Endothelial cell of umbilical vein (primary cell): ENCODE results near the gene ZNF764. TPM values are rescaled to one million over a fixed set of nuclear protein-coding genes. Genes with fewer than 3 reads are reported as not detected.

ENCODE experiments used
- BruUV-seq: library from RNA; stranded (reverse); fragments of 400-500 nt; replicated peaks from 2 replicates; lab custom pipeline; 2021; lab: Mats Ljungman, UMichigan
- CTCF ChIA-PET: fragments of 300-600, 350-600 bp; sonication (Branson Sonifier 250); formaldehyde crosslinking; loops from one replicate; lab custom pipeline; 2021; ENCODE audit warnings: antibody characterized with exemption, inconsistent platforms; lab: Charles Lee
- POLR2A ChIA-PET: fragments of 300-600, 350-600 bp; sonication (Branson Sonifier 250); formaldehyde crosslinking; loops from one replicate; lab custom pipeline; 2021; ENCODE audit warnings: antibody characterized with exemption, inconsistent platforms; lab: Charles Lee
- DNase-seq: peaks from one replicate; pipeline ENCODE4 v3.0.0-alpha.2; 2011; ENCODE audit warnings: low read depth, low spot score
- FAIRE-seq: peaks from 2 replicates; lab custom pipeline; 2011; peaks lifted over from hg19 to GRCh38; lab: Jason Lieb, UNC
- H2AFZ ChIP-seq: 2 replicates; pipeline ENCODE4 v1.6.0; 2012; ENCODE audit warnings: low read depth, low read length, control low read depth, inconsistent platforms
- H3K27ac ChIP-seq: 2 replicates; pipeline ENCODE4 v1.5.1; 2011; ENCODE audit warnings: low read depth, mild to moderate bottlenecking, control low read depth, low read length, moderate library complexity; ENCODE audit not compliant: insufficient read depth
- H3K27me3 ChIP-seq, 2 experiments: 2 replicates each; pipeline versions ENCODE4 v1.6.0 to v1.6.1; 2011; ENCODE audit warnings: low read length in 2 of 2, mixed read lengths in 1 of 2; ENCODE audit not compliant: control insufficient read depth in 2 of 2, insufficient read depth in 2 of 2
- H3K36me3 ChIP-seq, 2 experiments: 2 replicates in 1 of 2; 3 replicates in 1 of 2; pipeline ENCODE4 v1.5.1; 2011; ENCODE audit warnings: low read length in 2 of 2, mild to moderate bottlenecking in 1 of 2, moderate library complexity in 1 of 2; ENCODE audit not compliant: control insufficient read depth in 2 of 2, insufficient read depth in 2 of 2; ENCODE audit errors: extremely low read depth in 1 of 2
- H3K4me1 ChIP-seq: 3 replicates; pipeline ENCODE4 v1.5.1; 2011; ENCODE audit warnings: mild to moderate bottlenecking, low read length; ENCODE audit not compliant: control insufficient read depth, insufficient read depth; ENCODE audit errors: extremely low read depth
- H3K4me2 ChIP-seq: 2 replicates; pipeline ENCODE4 v1.6.1; 2011; ENCODE audit warnings: low read length, control low read depth, mixed read lengths; ENCODE audit not compliant: insufficient read depth
- H3K4me3 ChIP-seq, 3 experiments: fragments of 200-600 bp in 1 of 3; sonication (generic), shearing (Covaris generic) in 1 of 3; replicated peaks in 1 of 3; 2 replicates each; pipeline ENCODE4 v1.5.1; 2011 to 2016; ENCODE audit warnings: control low read depth in 3 of 3, low read length in 3 of 3, mild to moderate bottlenecking in 2 of 3, inconsistent platforms in 1 of 3, low read depth in 1 of 3, moderate library complexity in 1 of 3; ENCODE audit not compliant: insufficient read depth in 1 of 3
- H3K79me2 ChIP-seq: 2 replicates; pipeline ENCODE4 v1.6.0; 2012; ENCODE audit warnings: low read length, inconsistent platforms; ENCODE audit not compliant: control insufficient read depth, insufficient read depth
- H3K9ac ChIP-seq: replicated peaks from 2 replicates; pipeline ENCODE3; 2011; ENCODE audit warnings: low read length, control low read depth; ENCODE audit not compliant: insufficient read depth; ENCODE audit errors: extremely low read depth
- H3K9me1 ChIP-seq: replicated peaks from 3 replicates; pipeline ENCODE4 v1.6.0; 2011; ENCODE audit warnings: mild to moderate bottlenecking, low read length; ENCODE audit not compliant: control insufficient read depth, insufficient read depth; ENCODE audit errors: extremely low read depth
- H3K9me3 ChIP-seq: replicated peaks from 2 replicates; pipeline ENCODE4 v1.5.1; 2012; ENCODE audit warnings: low read length, inconsistent platforms; ENCODE audit not compliant: control insufficient read depth, insufficient read depth
- H4K20me1 ChIP-seq: replicated peaks from 2 replicates; pipeline ENCODE3; 2011; ENCODE audit warnings: mild to moderate bottlenecking, low read length; ENCODE audit not compliant: control insufficient read depth, insufficient read depth; ENCODE audit errors: extremely low read depth
- CTCF ChIP-seq, 2 donors: IDR thresholded peaks; 1 replicate in 1 of 2; 2 replicates in 1 of 2; pipeline ENCODE4 v1.5.1; 2011; ENCODE audit warnings: low read length in 2 of 2, mild to moderate bottlenecking in 2 of 2, moderate library complexity in 2 of 2, control low read depth in 1 of 2, inconsistent platforms in 1 of 2, low read depth in 1 of 2; ENCODE audit not compliant: insufficient read depth in 1 of 2; ENCODE audit errors: extremely low read depth in 1 of 2
- EZH2 ChIP-seq: IDR thresholded peaks from 2 replicates; pipeline ENCODE4 v1.6.1; 2012; ENCODE audit warnings: borderline replicate concordance, low read depth, mild to moderate bottlenecking, moderate library complexity, low read length, inconsistent platforms; ENCODE audit not compliant: severe bottlenecking
- FOS ChIP-seq: IDR thresholded peaks from 2 replicates; pipeline ENCODE4 v1.6.1; 2011; ENCODE audit warnings: mild to moderate bottlenecking, low read length, moderate library complexity, borderline replicate concordance; ENCODE audit not compliant: insufficient read depth
- GATA2 ChIP-seq: IDR thresholded peaks from 2 replicates; pipeline ENCODE4 v1.7.0; 2011; ENCODE audit warnings: low read depth, mild to moderate bottlenecking, moderate library complexity, mixed read lengths, low read length; ENCODE audit not compliant: insufficient read length, insufficient read depth
- JUN ChIP-seq: IDR thresholded peaks from 2 replicates; pipeline ENCODE4 v1.6.1; 2011; ENCODE audit warnings: borderline replicate concordance, low read depth; ENCODE audit not compliant: insufficient read length, insufficient read depth
- MAX ChIP-seq: IDR thresholded peaks from 2 replicates; pipeline ENCODE4 v1.6.1; 2011; ENCODE audit not compliant: insufficient read depth, insufficient read length
- MYC ChIP-seq: IDR thresholded peaks from one replicate; pipeline ENCODE4 v1.6.1; 2011; ENCODE audit warnings: mild to moderate bottlenecking, low read depth, low read length
- POLR2A ChIP-seq: IDR thresholded peaks from 2 replicates; pipeline ENCODE4 v1.6.1; 2012; ENCODE audit warnings: low read depth, mild to moderate bottlenecking, control low read depth, low read length
- POLR2AphosphoS5 ChIP-seq: IDR thresholded peaks from 2 replicates; pipeline ENCODE4 v1.6.1; 2012; ENCODE audit warnings: low read depth, mild to moderate bottlenecking, control low read depth, low read length, moderate library complexity; ENCODE audit not compliant: insufficient read depth
- dilution Hi-C: fragments of 300-500 bp; cut with MboI; formaldehyde crosslinking; loops from one replicate; pipeline ENCODE4 v1.15.0; 2019; ENCODE audit warnings: low sequenced_read_pairs; ENCODE audit not compliant: extremely low pct_ligation_motif_present
- intact Hi-C: fragments of 100-400 bp; cut with micrococcal nuclease; formaldehyde crosslinking; loops from one replicate; pipeline ENCODE4 v1.10.0; 2022
- polyA plus RNA-seq, 4 experiments: library from polyadenylated mRNA; depleted of rRNA in 3 of 4; stranded (reverse) in 3 of 4; unstranded in 1 of 4; fragments of >200 nt; gene quantifications; 2 replicates each; pipeline versions ENCODE4 v1.2.1 to v1.2.3, GENCODE V29; 2011 to 2012; ENCODE audit warnings: missing spikeins in 1 of 4
- total RNA-seq: library from RNA; stranded (reverse); gene quantifications from 2 replicates; pipeline ENCODE4 v1.2.3, GENCODE V29; 2021

Gene ZNF764
- total and polyA plus RNA-seq, 2 donors (not counting 3 experiments of a cell fraction or from before 2014, with no cell fraction given): 5.0 to 12.1 TPM

GRCh38 chr16:30562021-30562420 lies 3.8 kb upstream of the ZNF764 start:
- TF ChIP-seq CTCF (IDR thresholded peaks at IDR 0.05; ENCODE audit: extremely low read depth in 1 of 2, insufficient read depth in 1 of 2, low read depth in 1 of 2, low read length in 2 of 2): no peak
- no peak for TF ChIP-seq EZH2
- no peak for TF ChIP-seq FOS
- no peak for TF ChIP-seq MAX
- no peak for TF ChIP-seq POLR2AphosphoS5
- TF ChIP-seq MYC: no peak
- no peak for TF ChIP-seq JUN
- no peak for TF ChIP-seq POLR2A
- TF ChIP-seq GATA2: no peak
- no peaks in the 10 kb centered on the region for H3K9me1 ChIP-seq
- H2AFZ ChIP-seq: no peak overlapping the region
- H4K20me1 ChIP-seq: no peaks in the 10 kb centered on the region
- dilution Hi-C loops: no loop called here
- CTCF ChIA-PET: interaction anchor here (1.2 to 1.8 kb wide), 2 partner anchors 27 to 132 kb away, joined by 4 to 6 read pairs; partner anchors contain the start of genes DCTPP1 and ZNF747
- H3K4me2 ChIP-seq: no peak overlapping the region
- no peak overlapping the region for H3K9ac ChIP-seq
- POLR2A ChIA-PET: no interaction called here
- H3K79me2 ChIP-seq: peaks cover 9% of the 10 kb centered on the region
- no peak overlapping the region for H3K27ac ChIP-seq
- intact Hi-C loops: no loop called here
- no peak overlapping the region for H3K4me3 ChIP-seq
- no peaks in the 10 kb centered on the region for H3K9me3 ChIP-seq
- BruUV-seq: no TSS peak
- H3K4me1 ChIP-seq: peaks cover 9% of the 10 kb centered on the region
- no peak for FAIRE-seq
- H3K36me3 ChIP-seq: no peaks in the 10 kb centered on the region
- DNase-seq: no peak
- peaks cover 0 to 4% of the 10 kb centered on the region in 2 experiments for H3K27me3 ChIP-seq
